Natural killer cell (primary cell): ENCODE measurements around the gene GRAMD4. TPM values are rescaled to one million over a fixed set of nuclear protein-coding genes. Genes with fewer than 3 reads are reported as not detected.

Source experiments
- ATAC-seq, 3 donors: fragments of 150-1000 bp in 2 of 3; fragments of 200-7000 bp in 1 of 3; cut with Tn5 transposase; 1 replicate in 1 of 3; 2 replicates in 2 of 3; pipeline ENCODE4 v1.10.0; 2021; ENCODE audit warnings: mild to moderate bottlenecking in 2 of 3, moderate library complexity in 2 of 3
- DNase-seq, 2 donors: peaks; one replicate each; pipeline versions ENCODE4 v3.0.0 to v3.0.0-alpha.2; 2013 to 2021; ENCODE audit warnings: mixed read lengths in 1 of 2
- H3K27ac ChIP-seq: one replicate; pipeline ENCODE4 v1.5.1; 2013; ENCODE audit warnings: mild to moderate bottlenecking, low read length
- H3K27me3 ChIP-seq: one replicate; pipeline ENCODE4 v1.6.1; 2013; ENCODE audit warnings: low read length; ENCODE audit not compliant: control insufficient read depth, insufficient read depth
- H3K36me3 ChIP-seq: one replicate; pipeline ENCODE4 v1.6.1; 2013; ENCODE audit warnings: low read length; ENCODE audit not compliant: control insufficient read depth, insufficient read depth
- H3K4me1 ChIP-seq: one replicate; pipeline ENCODE4 v1.6.1; 2013; ENCODE audit warnings: low read length; ENCODE audit not compliant: control insufficient read depth, insufficient read depth
- H3K4me3 ChIP-seq: one replicate; pipeline ENCODE4 v1.5.1; 2013; ENCODE audit warnings: low read length
- H3K9me3 ChIP-seq: one replicate; pipeline ENCODE4 v1.6.1; 2013; ENCODE audit warnings: low read length; ENCODE audit not compliant: control insufficient read depth, insufficient read depth
- H3K27ac Mint-ChIP-seq, 2 donors: one replicate each; pipeline ENCODE4 v1.8.0; 2022; ENCODE audit warnings: mild to moderate bottlenecking in 2 of 2, mixed read lengths in 2 of 2, moderate library complexity in 1 of 2
- H3K27me3 Mint-ChIP-seq, 2 donors: one replicate each; pipeline ENCODE4 v1.8.0; 2022; ENCODE audit warnings: low read depth in 2 of 2, mixed read lengths in 2 of 2
- H3K36me3 Mint-ChIP-seq: one replicate; pipeline ENCODE4 v1.8.0; 2022; ENCODE audit warnings: mixed read lengths
- H3K4me1 Mint-ChIP-seq, 2 donors: one replicate each; pipeline ENCODE4 v1.8.0; 2022; ENCODE audit warnings: mixed read lengths in 2 of 2
- H3K4me3 Mint-ChIP-seq: one replicate; pipeline ENCODE4 v1.8.0; 2022; ENCODE audit warnings: mild to moderate bottlenecking, moderate library complexity, mixed read lengths
- H3K9me3 Mint-ChIP-seq, 2 donors: one replicate each; pipeline ENCODE4 v1.8.0; 2022; ENCODE audit warnings: mixed read lengths in 2 of 2
- WGBS: methylation state at CpG from one replicate; pipeline ENCODE4 v1.1.7; 2013; ENCODE audit warnings: missing lambda C conversion rate; ENCODE audit not compliant: insufficient coverage; 5-methylcytosine and 5-hydroxymethylcytosine counted together
- intact Hi-C: fragments of 100-400 bp; cut with micrococcal nuclease; formaldehyde crosslinking; loops from one replicate; pipeline ENCODE4 v1.14.2; 2022
- total RNA-seq, 4 donors: library from RNA; stranded (reverse); fragments of 120-200 nt in 1 of 4; gene quantifications; one replicate each; pipeline versions ENCODE4 v1.2.3 to v1.2.4, GENCODE V29; 2013 to 2022
- TF ChIP-seq, protein P1 (sequence below): fragments of 200-600 bp; IDR thresholded peaks from one replicate; pipeline ENCODE4 v1.8.0; 2022; ENCODE audit warnings: antibody characterized with exemption

The GRAMD4 gene
- total RNA-seq, 3 donors from 2014 or later (not counting 1 experiment from before 2014, with no cell fraction given): 30.0 to 78.5 (median 41.6) TPM

DNA sequence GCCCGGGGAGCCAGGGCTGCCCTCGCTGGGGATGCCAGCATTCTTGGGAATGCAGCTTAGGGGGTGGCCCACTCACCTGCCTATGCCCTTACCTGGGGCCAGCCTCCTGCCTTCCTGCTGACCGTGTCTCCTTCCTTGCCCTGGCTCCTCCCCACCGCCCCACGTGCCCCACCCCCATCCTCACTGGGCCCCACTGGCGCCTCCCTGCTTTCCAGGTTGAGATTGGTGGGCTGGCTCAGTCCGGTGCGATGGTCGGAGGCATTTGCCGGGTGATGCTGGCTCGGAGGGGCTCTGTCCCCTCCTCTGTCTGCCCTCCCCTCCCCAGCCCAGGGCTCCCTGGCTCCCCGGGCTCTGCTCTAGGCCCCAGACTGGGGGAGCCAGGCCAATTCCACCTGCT is 34.1 kb upstream of the GRAMD4 start:
- Mint-ChIP-seq H3K27ac (no peak overlapping the region), H3K36me3 (no peaks in the 10 kb centered on the region), H3K27me3 (no peaks in the 10 kb centered on the region), H3K4me3 (no peak overlapping the region), H3K9me3 (no peaks in the 10 kb centered on the region), H3K4me1 (peaks cover 18 to 50% of the 10 kb centered on the region in 2 donors)
- H3K27me3 ChIP-seq: no peaks in the 10 kb centered on the region
- no peak for DNase-seq
- no peaks in the 10 kb centered on the region for H3K9me3 ChIP-seq
- H3K4me1 ChIP-seq: peaks cover 74% of the 10 kb centered on the region
- WGBS: 88% methylated on average over 12 of the region's 12 CpGs
- no peaks in the 10 kb centered on the region for H3K36me3 ChIP-seq
- TF ChIP-seq, protein P1, sequence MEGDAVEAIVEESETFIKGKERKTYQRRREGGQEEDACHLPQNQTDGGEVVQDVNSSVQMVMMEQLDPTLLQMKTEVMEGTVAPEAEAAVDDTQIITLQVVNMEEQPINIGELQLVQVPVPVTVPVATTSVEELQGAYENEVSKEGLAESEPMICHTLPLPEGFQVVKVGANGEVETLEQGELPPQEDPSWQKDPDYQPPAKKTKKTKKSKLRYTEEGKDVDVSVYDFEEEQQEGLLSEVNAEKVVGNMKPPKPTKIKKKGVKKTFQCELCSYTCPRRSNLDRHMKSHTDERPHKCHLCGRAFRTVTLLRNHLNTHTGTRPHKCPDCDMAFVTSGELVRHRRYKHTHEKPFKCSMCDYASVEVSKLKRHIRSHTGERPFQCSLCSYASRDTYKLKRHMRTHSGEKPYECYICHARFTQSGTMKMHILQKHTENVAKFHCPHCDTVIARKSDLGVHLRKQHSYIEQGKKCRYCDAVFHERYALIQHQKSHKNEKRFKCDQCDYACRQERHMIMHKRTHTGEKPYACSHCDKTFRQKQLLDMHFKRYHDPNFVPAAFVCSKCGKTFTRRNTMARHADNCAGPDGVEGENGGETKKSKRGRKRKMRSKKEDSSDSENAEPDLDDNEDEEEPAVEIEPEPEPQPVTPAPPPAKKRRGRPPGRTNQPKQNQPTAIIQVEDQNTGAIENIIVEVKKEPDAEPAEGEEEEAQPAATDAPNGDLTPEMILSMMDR: no peak
- no peak overlapping the region for H3K27ac ChIP-seq
- no peak overlapping the region for H3K4me3 ChIP-seq
- intact Hi-C loops: no loop called here
- ATAC-seq: no peak

DNA sequence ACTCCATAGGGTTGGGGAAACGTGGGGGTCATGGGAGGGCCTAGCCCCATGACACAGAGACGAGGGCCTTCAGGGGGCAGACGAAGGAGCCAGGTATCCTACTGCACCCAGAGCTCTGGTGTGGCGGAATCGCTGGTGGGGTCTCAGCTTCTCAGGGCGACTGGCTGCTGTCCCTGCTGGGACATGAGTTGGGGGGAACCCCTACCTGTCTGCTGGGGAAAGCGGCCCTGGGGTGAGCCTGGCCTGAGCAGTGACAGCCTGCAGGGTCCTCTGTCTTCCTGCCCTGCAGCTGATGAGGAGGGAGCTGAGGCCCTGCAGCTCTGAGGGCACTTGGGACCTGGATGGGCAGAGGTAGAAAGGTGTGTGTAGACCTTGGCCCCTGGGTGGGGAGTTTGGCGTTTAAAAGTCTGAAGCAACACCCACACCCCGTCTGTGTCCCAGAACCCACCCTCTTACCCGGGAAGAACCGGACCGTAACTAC is 33.6 kb upstream of the GRAMD4 start:
- DNase-seq (no peak), ATAC-seq (no peak)
- intact Hi-C loops: no loop called here
- Histone ChIP-seq H3K4me1 (peaks cover 74% of the 10 kb centered on the region), H3K36me3 (no peaks in the 10 kb centered on the region), H3K27me3 (no peaks in the 10 kb centered on the region), H3K4me3 (no peak overlapping the region), H3K9me3 (no peaks in the 10 kb centered on the region), H3K27ac (peak overlapping the region; percentile 65)
- Mint-ChIP-seq H3K36me3 (no peaks in the 10 kb centered on the region), H3K4me3 (no peak overlapping the region), H3K4me1 (peaks cover 18 to 46% of the 10 kb centered on the region in 2 donors), H3K27me3 (no peaks in the 10 kb centered on the region), H3K9me3 (no peaks in the 10 kb centered on the region), H3K27ac (peak overlapping the region in 1 of 2 donors; percentile 89)
- TF ChIP-seq, protein P1: no peak
- 75% methylated on average over 12 of the region's 12 CpGs for WGBS

DNA sequence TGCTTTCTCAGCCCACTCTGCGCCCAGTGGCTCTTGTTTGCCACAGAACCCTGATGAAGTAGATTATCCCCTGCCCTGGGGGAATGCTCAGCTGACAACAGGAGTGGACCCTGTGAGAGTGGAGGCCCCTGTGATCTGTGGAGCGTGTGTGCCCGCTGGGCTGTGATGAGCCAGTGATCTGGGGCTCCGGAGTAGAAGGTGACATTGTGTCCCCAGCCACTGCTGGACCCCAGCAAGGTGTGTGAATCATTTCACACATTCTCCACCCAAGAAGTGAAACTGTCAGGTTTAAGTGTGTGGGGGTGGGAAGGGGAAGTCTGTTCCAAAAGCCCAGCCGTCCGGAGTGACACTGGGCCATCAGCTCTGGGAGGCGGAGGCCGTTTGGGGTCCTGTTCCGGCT is 33.1 kb upstream of the GRAMD4 start:
- 17% methylated on average over 9 of the region's 9 CpGs for WGBS
- Mint-ChIP-seq H3K9me3 (no peaks in the 10 kb centered on the region), H3K4me3 (peak overlapping the region; percentile 47), H3K27ac (peak overlapping the region in 1 of 2 donors; percentile 89), H3K4me1 (peaks cover 21 to 46% of the 10 kb centered on the region in 2 donors), H3K27me3 (no peaks in the 10 kb centered on the region), H3K36me3 (no peaks in the 10 kb centered on the region)
- Histone ChIP-seq H3K27me3 (no peaks in the 10 kb centered on the region), H3K9me3 (no peaks in the 10 kb centered on the region), H3K27ac (peak overlapping the region; percentile 65), H3K4me3 (peak overlapping the region; percentile 28), H3K36me3 (no peaks in the 10 kb centered on the region), H3K4me1 (peaks cover 73% of the 10 kb centered on the region)
- intact Hi-C loops: no loop called here
- DNase-seq: no peak
- ATAC-seq: peak; percentile 33 to 57 (median 38)
- TF ChIP-seq, protein P1: no peak
